Measurements from ENCODE around the gene RPL35. TPM values are rescaled to one million over a fixed set of nuclear protein-coding genes. Genes with fewer than 3 reads are reported as not detected.
A peak's percentile ranks its signal among the peaks of the same experiment; 100 is the strongest.

RPL35 gene
- total RNA-seq: 1,000 to 10,000 TPM; 2,220 to 2,231 TPM

GRCh38 chr9:124861342-124862229 is at the start of gene RPL35, which contains the start of gene ARPC5L:
RPL35 (minus strand) TSS chr9:124861957; CDS start chr9:124861912, 45 bp downstream.
ARPC5L (plus strand) TSS chr9:124862130; CDS start chr9:124869291, 7,161 bp downstream.
- H3K36me3 Mint-ChIP-seq: peaks cover 51% of the 10 kb centered on the region
- peak within 1 kb of the TSS; percentile 91 for H3K4me3 Mint-ChIP-seq
- peak within 1 kb of the TSS; percentile 96 for H3K27ac Mint-ChIP-seq
- no peaks in the 10 kb centered on the region for H3K9me3 Mint-ChIP-seq
- peaks cover 36% of the 10 kb centered on the region for H3K4me1 Mint-ChIP-seq
- H3K27me3 Mint-ChIP-seq: no peaks in the 10 kb centered on the region
- peak; percentile 98 for DNase-seq

GRCh38 chr9:124908098-124908497 is 46.3 kb upstream of the RPL35 start:
- Mint-ChIP-seq H3K4me1 (no peaks in the 10 kb centered on the region), H3K36me3 (peaks cover 43% of the 10 kb centered on the region), H3K4me3 (no peak overlapping the region), H3K27me3 (peaks cover 5% of the 10 kb centered on the region), H3K9me3 (no peaks in the 10 kb centered on the region), H3K27ac (no peak overlapping the region)
- no peak for DNase-seq

DNA sequence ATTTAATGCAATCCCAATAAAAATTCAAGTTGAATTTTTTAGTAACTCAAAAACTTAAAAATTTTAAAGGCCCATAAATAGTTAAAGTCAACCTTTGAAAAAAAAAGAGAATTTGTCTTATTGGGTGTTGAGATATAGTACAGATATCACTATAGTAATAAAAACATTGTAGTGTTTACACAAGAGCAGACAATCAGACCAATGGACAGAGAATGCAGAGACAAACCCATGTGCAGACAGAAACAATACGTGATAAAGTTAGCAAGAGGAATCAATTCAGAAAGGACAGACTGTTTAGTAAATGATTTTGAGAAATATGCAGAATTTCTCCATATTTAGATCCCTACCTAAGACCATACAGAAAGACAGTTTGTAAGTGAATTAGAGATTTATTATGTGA is 45.2 kb upstream of the RPL35 start:
- no peaks in the 10 kb centered on the region for H3K4me1 Mint-ChIP-seq
- peaks cover 9% of the 10 kb centered on the region for H3K27me3 Mint-ChIP-seq
- DNase-seq: no peak
- no peak overlapping the region for H3K27ac Mint-ChIP-seq
- H3K36me3 Mint-ChIP-seq: peaks cover 43% of the 10 kb centered on the region
- H3K9me3 Mint-ChIP-seq: no peaks in the 10 kb centered on the region
- H3K4me3 Mint-ChIP-seq: no peak overlapping the region

DNA sequence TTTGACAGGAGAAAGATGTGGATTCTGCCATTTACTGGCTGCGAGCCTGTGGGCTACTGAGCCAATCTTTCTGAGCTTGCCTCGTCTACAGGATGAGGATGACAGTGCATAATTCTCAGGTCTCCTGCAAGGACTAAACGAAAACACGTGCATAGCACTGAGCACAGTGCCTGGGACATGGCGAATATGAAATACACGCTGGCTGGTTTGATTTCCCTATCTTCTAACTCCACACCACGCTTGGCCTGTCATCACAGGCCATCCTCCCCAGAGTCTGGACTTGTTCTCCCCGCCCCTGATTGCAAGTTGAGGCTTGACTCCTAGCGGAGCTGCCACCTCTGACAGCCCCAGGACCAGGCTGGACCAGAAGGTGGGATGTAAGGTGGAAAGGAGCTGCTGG is 38.1 kb upstream of the RPL35 start:
- Mint-ChIP-seq H3K36me3 (peaks cover 36% of the 10 kb centered on the region), H3K9me3 (no peaks in the 10 kb centered on the region), H3K4me3 (no peak overlapping the region), H3K27ac (no peak overlapping the region), H3K27me3 (peaks cover 9% of the 10 kb centered on the region), H3K4me1 (peaks cover 5% of the 10 kb centered on the region)
- DNase-seq: no peak

GRCh38 chr9:124897570-124898460 is 36.1 kb upstream of the RPL35 start:
- H3K36me3 Mint-ChIP-seq: peaks cover 39% of the 10 kb centered on the region
- H3K27ac Mint-ChIP-seq: no peak overlapping the region
- no peak for DNase-seq
- peaks cover 7% of the 10 kb centered on the region for H3K4me1 Mint-ChIP-seq
- H3K27me3 Mint-ChIP-seq: peaks cover 2% of the 10 kb centered on the region
- H3K4me3 Mint-ChIP-seq: no peak overlapping the region
- H3K9me3 Mint-ChIP-seq: no peaks in the 10 kb centered on the region

- no peaks in the 10 kb centered on the region for H3K9me3 Mint-ChIP-seq
- no peaks in the 10 kb centered on the region for H3K27me3 Mint-ChIP-seq
- no peak overlapping the region for H3K27ac Mint-ChIP-seq
- DNase-seq: no peak
- peaks cover 7% of the 10 kb centered on the region for H3K4me1 Mint-ChIP-seq
- H3K36me3 Mint-ChIP-seq: peaks cover 50% of the 10 kb centered on the region
- H3K4me3 Mint-ChIP-seq: no peak overlapping the region
Observed at GRCh38 chr9:124894741-124895170, 33.0 kb upstream of the RPL35 start.

DNA sequence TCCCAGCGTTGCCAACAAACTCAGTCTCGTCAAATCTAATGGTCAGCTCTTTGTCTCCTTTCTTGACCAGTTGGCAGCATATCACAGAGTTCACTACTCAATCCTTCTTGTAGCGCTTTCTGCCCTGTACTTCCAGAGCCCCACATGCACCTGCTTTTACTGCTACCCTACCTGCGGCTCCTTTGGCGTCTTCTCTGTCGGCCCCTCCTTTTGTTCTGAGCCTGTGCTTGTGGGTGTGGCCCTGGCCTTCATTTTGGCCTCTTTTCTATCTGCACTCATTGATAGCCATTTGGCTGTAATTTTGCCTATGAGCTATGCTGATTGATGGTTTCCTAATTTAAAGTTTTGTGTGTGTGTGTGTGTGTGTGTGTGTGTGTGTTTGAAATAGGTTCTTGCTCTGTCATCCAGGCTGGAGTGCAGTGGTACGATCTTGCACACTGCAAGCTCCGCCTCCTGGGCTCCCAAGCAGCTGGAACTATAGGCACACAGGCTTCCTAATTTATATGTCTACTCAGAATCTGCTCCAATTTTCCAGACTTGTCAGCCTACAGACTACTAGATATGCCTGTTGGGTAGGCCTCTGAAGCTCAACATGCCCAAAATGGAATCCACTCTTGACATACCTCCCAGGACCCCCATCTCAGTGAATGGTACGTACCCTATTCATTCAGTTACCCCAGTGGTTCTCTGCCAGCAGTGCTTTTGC is 32.4 kb upstream of the RPL35 start:
- H3K27ac Mint-ChIP-seq: no peak overlapping the region
- H3K27me3 Mint-ChIP-seq: peaks cover 4% of the 10 kb centered on the region
- no peak for DNase-seq
- no peak overlapping the region for H3K4me3 Mint-ChIP-seq
- peaks cover 50% of the 10 kb centered on the region for H3K36me3 Mint-ChIP-seq
- H3K4me1 Mint-ChIP-seq: peaks cover 7% of the 10 kb centered on the region
- no peaks in the 10 kb centered on the region for H3K9me3 Mint-ChIP-seq

DNA sequence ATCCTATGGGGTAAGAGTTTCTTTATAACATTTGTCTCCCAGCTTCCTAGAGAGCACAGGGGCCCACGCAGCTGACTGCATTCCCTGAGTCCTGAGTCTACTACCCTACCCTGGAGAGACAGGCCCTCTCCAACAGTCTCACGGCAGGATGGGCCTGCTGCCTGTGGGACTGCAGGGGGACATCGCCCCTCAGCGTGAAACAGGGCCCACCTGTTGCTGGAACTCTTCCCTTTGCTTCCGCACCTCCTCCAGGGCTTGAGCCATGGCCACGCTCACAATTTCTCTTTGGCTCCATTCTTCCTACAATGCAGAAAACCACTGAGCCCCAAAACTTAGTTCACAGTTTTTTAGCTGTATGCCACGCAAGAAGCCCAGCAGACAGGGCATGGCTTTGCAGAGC is 28.4 kb upstream of the RPL35 start:
- Mint-ChIP-seq H3K36me3 (peaks cover 65% of the 10 kb centered on the region), H3K27ac (no peak overlapping the region)

DNA sequence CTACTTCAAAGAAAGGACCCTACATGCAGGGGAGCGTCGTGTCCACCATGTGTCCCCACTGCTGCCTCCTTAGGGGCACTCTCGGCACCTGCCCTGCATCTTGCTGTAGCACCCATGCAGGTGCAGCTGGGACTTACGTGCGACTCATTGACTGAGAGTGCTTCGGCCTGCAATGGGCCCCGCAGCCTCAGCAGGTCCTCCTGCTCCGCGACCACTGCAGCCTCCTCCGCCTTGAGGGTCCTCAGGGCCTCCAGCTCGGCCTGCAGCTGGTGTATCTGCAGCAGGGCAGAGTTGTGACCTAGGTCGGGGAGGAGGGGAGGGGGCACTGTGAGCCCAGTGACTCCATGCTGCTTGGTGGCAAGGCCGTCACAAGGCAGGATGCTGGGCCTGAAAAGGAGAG is 27.2 kb upstream of the RPL35 start:
- Mint-ChIP-seq H3K36me3 (peaks cover 57% of the 10 kb centered on the region), H3K9me3 (no peaks in the 10 kb centered on the region), H3K4me3 (no peak overlapping the region)

More for the DNA sequence above, 28.4 kb upstream of the RPL35 start:
- peaks cover 4% of the 10 kb centered on the region for H3K27me3 Mint-ChIP-seq
- peaks cover 4% of the 10 kb centered on the region for H3K4me1 Mint-ChIP-seq
- no peaks in the 10 kb centered on the region for H3K9me3 Mint-ChIP-seq
- DNase-seq: no peak
- no peak overlapping the region for H3K4me3 Mint-ChIP-seq

GRCh38 chr9:124887832-124888231 is 26.1 kb upstream of the RPL35 start:
- H3K4me1 Mint-ChIP-seq: no peaks in the 10 kb centered on the region
- H3K27ac Mint-ChIP-seq: no peak overlapping the region
- no peak for DNase-seq
- H3K36me3 Mint-ChIP-seq: peaks cover 56% of the 10 kb centered on the region
- no peak overlapping the region for H3K4me3 Mint-ChIP-seq
- H3K27me3 Mint-ChIP-seq: peaks cover 4% of the 10 kb centered on the region
- H3K9me3 Mint-ChIP-seq: no peaks in the 10 kb centered on the region

More for the DNA sequence above, 27.2 kb upstream of the RPL35 start:
- H3K4me1 Mint-ChIP-seq: no peaks in the 10 kb centered on the region
- peaks cover 4% of the 10 kb centered on the region for H3K27me3 Mint-ChIP-seq
- no peak overlapping the region for H3K27ac Mint-ChIP-seq
- no peak for DNase-seq

GRCh38 chr9:124886866-124887492 is 25.2 kb upstream of the RPL35 start:
- Mint-ChIP-seq H3K4me3 (no peak overlapping the region), H3K36me3 (peaks cover 53% of the 10 kb centered on the region), H3K4me1 (no peaks in the 10 kb centered on the region), H3K27ac (no peak overlapping the region), H3K27me3 (peaks cover 4% of the 10 kb centered on the region), H3K9me3 (no peaks in the 10 kb centered on the region)
- DNase-seq: no peak

- H3K9me3 Mint-ChIP-seq: no peaks in the 10 kb centered on the region
- H3K4me3 Mint-ChIP-seq: no peak overlapping the region
- peaks cover 4% of the 10 kb centered on the region for H3K27me3 Mint-ChIP-seq
- H3K27ac Mint-ChIP-seq: no peak overlapping the region
- no peaks in the 10 kb centered on the region for H3K4me1 Mint-ChIP-seq
- DNase-seq: no peak
- peaks cover 53% of the 10 kb centered on the region for H3K36me3 Mint-ChIP-seq
Observed at GRCh38 chr9:124886461-124886860, 24.7 kb upstream of the RPL35 start.

DNA sequence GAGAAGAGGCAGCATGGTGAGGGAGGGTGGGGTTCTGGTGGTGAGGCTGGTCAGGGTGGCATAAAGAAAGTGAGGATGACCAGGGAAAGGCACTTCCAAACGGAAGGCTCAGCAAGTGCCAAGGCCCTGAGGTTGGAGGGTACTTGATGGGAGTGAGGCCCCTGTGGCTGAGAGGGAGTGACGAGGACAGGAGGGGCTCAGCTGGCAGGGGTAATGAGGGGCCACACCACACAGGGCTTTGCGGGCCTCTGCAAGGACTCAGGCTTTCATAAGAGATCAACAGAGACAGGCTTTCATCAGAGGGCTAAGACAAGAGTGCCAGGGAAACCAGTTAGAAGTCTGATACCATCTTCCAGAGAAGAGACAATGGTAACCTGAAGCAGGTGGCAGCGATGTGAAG is 23.8 kb upstream of the RPL35 start:
- Mint-ChIP-seq H3K36me3 (peaks cover 43% of the 10 kb centered on the region), H3K4me1 (no peaks in the 10 kb centered on the region), H3K9me3 (no peaks in the 10 kb centered on the region), H3K4me3 (no peak overlapping the region), H3K27me3 (peaks cover 4% of the 10 kb centered on the region), H3K27ac (no peak overlapping the region)
- DNase-seq: no peak

DNA sequence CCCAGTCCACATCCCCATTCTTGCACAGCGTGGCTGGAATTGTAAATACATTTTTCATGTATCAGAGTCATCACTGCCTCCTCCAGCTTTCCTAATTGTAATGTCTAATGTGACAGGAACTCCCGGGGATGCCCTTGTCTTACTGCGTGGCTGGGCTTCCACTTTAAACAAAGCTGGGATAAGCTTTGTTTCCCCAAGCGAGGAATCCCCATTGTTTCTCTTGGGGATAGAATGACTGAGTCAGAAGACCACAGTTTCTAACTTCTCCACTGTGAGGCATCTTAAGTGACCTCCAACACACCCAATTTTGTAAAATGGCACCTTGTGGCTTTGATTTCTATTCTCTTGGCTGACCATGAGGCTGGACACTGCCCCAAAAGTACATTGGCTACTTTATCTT is 22.6 kb upstream of the RPL35 start:
- H3K36me3 Mint-ChIP-seq: peaks cover 32% of the 10 kb centered on the region
- peaks cover under 1% of the 10 kb centered on the region for H3K27me3 Mint-ChIP-seq
- H3K27ac Mint-ChIP-seq: no peak overlapping the region
- no peaks in the 10 kb centered on the region for H3K9me3 Mint-ChIP-seq
- H3K4me3 Mint-ChIP-seq: no peak overlapping the region
- no peak for DNase-seq
- no peaks in the 10 kb centered on the region for H3K4me1 Mint-ChIP-seq
